SK-N-MC (cell line): Measurements from ENCODE around the gene AGPAT3.

Experiments
- EZH2 ChIP-seq: fragments of 200-600 bp; sonication (generic); IDR thresholded peaks from one replicate; pipeline ENCODE4 v1.6.1; 2017; ENCODE audit warnings: antibody characterized with exemption
- FOXP2 ChIP-seq: optimal IDR thresholded peaks from 2 replicates; pipeline ENCODE3; 2011; ENCODE audit warnings: mild to moderate bottlenecking, moderate library complexity; ENCODE audit not compliant: insufficient read depth; ENCODE audit errors: extremely low read length, control extremely low read depth
- POLR2AphosphoS5 ChIP-seq: IDR thresholded peaks from 2 replicates; pipeline ENCODE4 v1.6.1; 2012; ENCODE audit warnings: mild to moderate bottlenecking, low read depth, low read length, borderline replicate concordance

DNA sequence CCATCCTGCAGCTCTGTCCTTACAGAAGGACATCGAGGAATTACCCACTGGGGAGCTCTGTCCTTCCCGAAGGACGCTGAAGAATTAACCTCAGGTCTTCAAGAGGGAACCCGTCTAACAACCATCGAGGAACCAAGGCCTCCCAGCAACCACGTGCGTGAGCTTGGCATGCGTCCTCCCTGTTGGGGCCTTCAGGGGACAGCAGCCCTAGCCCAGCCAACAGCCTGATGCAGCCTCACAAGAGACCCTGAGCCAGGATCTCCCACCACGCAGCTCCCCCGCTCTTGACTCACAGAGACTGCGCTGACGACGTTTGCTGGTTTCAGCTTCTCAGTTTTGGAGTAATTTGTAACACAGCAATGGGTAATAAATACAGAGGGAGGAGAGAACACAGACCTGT lies 19.6 kb upstream of the AGPAT3 start:
- TF ChIP-seq EZH2: no peak
- no peak for TF ChIP-seq POLR2AphosphoS5
- TF ChIP-seq FOXP2: no peak
